Right lobe of liver (tissue), 4 donors: ENCODE results near the gene ZNF764.

Experiments
- POLR2A ChIP-seq: fragments of 450-650 bp; IDR thresholded peaks from one replicate; pipeline ENCODE4 v1.6.1; 2017; ENCODE audit warnings: antibody characterized with exemption, mild to moderate bottlenecking
- TF ChIP-seq, protein P1 (sequence below), 4 donors: fragments of 200-600 bp in 3 of 4; fragments of 450-650 bp in 1 of 4; IDR thresholded peaks; one replicate each; pipeline versions ENCODE4 v1.5.1 to v1.8.0; 2016 to 2022; ENCODE audit warnings: antibody characterized with exemption in 4 of 4, mild to moderate bottlenecking in 2 of 4
- donor health status: DM: no; HTN: no; CAD: no.
- donor health status: DM: no; HTN: no; CAD: no.
- donor health status: DM: no; HTN: yes; CAD: no.

DNA sequence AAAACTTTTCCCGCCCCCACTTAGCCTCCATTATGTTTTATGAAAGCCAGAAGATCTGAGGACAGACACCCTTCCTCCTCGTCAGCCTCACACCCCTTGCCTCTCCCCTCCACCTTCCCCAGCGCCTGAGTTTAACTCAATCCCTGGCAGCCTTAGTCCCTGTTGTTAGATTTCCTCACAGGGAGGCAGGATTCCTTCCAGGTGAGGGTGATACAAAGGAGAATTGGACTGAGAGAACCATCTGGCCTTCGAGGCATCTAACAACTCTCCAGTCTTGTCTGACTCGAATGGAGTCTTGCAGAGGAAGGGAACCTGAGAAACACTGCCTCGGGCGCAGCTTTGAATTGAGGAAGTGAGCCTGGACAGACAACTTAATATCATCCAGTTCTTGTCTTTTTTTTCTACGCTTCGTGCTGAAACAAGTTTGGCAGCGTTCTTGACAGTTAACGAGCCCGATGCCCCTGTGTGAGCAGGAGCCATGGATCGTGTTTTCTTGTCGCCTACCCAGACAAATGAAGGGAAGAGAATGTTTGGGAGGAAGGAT is 30.5 kb downstream of the ZNF764 start:
- TF ChIP-seq, protein P1, sequence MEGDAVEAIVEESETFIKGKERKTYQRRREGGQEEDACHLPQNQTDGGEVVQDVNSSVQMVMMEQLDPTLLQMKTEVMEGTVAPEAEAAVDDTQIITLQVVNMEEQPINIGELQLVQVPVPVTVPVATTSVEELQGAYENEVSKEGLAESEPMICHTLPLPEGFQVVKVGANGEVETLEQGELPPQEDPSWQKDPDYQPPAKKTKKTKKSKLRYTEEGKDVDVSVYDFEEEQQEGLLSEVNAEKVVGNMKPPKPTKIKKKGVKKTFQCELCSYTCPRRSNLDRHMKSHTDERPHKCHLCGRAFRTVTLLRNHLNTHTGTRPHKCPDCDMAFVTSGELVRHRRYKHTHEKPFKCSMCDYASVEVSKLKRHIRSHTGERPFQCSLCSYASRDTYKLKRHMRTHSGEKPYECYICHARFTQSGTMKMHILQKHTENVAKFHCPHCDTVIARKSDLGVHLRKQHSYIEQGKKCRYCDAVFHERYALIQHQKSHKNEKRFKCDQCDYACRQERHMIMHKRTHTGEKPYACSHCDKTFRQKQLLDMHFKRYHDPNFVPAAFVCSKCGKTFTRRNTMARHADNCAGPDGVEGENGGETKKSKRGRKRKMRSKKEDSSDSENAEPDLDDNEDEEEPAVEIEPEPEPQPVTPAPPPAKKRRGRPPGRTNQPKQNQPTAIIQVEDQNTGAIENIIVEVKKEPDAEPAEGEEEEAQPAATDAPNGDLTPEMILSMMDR (IDR thresholded peaks at IDR 0.05), result no peak
- no peak for TF ChIP-seq POLR2A
